Calu3 (cell line): Measurements from ENCODE around the gene TP53I11. TPM values are rescaled to one million over a fixed set of nuclear protein-coding genes. Genes with fewer than 3 reads are reported as not detected.
A peak's percentile ranks its signal among the peaks of the same experiment; 100 is the strongest.

Experiments used
- BruUV-seq: library from RNA; stranded (reverse); fragments of 400-500 nt; replicated peaks from 2 replicates; lab custom pipeline; 2021; lab: Mats Ljungman, UMichigan
- CTCF ChIA-PET: fragments of 300-600 bp; sonication (Branson Sonifier 250); formaldehyde crosslinking; loops from one replicate; lab custom pipeline; 2022; ENCODE audit warnings: antibody characterized with exemption; lab: Charles Lee
- DNase-seq: peaks from one replicate; pipeline ENCODE4 v3.0.0; 2022
- H3K27ac Mint-ChIP-seq: one replicate; pipeline ENCODE4 v1.8.0; 2022; ENCODE audit warnings: mixed read lengths; ENCODE audit not compliant: unreplicated experiment
- H3K27me3 Mint-ChIP-seq: one replicate; pipeline ENCODE4 v1.8.0; 2022; ENCODE audit warnings: mixed read lengths; ENCODE audit not compliant: unreplicated experiment
- H3K36me3 Mint-ChIP-seq: one replicate; pipeline ENCODE4 v1.8.0; 2022; ENCODE audit warnings: mild to moderate bottlenecking, moderate library complexity, mixed read lengths; ENCODE audit not compliant: insufficient read depth, unreplicated experiment
- H3K4me1 Mint-ChIP-seq: one replicate; pipeline ENCODE4 v1.8.0; 2022; ENCODE audit warnings: mild to moderate bottlenecking, low read depth, mixed read lengths; ENCODE audit not compliant: unreplicated experiment
- H3K4me3 Mint-ChIP-seq: one replicate; pipeline ENCODE4 v1.8.0; 2022; ENCODE audit warnings: mild to moderate bottlenecking, low read depth, moderate library complexity, mixed read lengths; ENCODE audit not compliant: unreplicated experiment
- H3K9me3 Mint-ChIP-seq: one replicate; pipeline ENCODE4 v1.8.0; 2022; ENCODE audit warnings: low read depth, mixed read lengths; ENCODE audit not compliant: unreplicated experiment
- CTCF ChIP-seq: fragments of 200-600 bp; IDR thresholded peaks from one replicate; pipeline ENCODE4 v1.8.0; 2022; ENCODE audit warnings: antibody characterized with exemption; ENCODE audit not compliant: unreplicated experiment
- intact Hi-C: fragments of 100-400 bp; cut with micrococcal nuclease; formaldehyde crosslinking; loops from one replicate; pipeline ENCODE4 v1.10.0; 2022; ENCODE audit not compliant: unreplicated experiment
- total RNA-seq: library from RNA; stranded (reverse); gene quantifications from 2 replicates; pipeline ENCODE4 v1.2.3, GENCODE V29; 2022

Gene TP53I11
- total RNA-seq, 1 experiment from 2014 or later: 27.8 TPM

- Mint-ChIP-seq H3K27ac (no peak overlapping the region), H3K36me3 (peaks cover 6% of the 10 kb centered on the region), H3K9me3 (no peaks in the 10 kb centered on the region), H3K27me3 (peaks cover 64% of the 10 kb centered on the region), H3K4me3 (no peak overlapping the region), H3K4me1 (no peaks in the 10 kb centered on the region)
- BruUV-seq: no TSS peak
- no peak for TF ChIP-seq CTCF
- DNase-seq: no peak
- intact Hi-C loops: no loop called here
- CTCF ChIA-PET: interaction anchor here (0.7 to 7.7 kb wide), 4 partner anchors 8 to 205 kb away, joined by 3 to 116 read pairs (median 21); no protein-coding TSS in a partner anchor
Measured at GRCh38 chr11:44928144-44928543, 22.5 kb downstream of the TP53I11 start.

GRCh38 chr11:44927174-44927661 is 23.5 kb downstream of the TP53I11 start:
- no TSS peak for BruUV-seq
- intact Hi-C loops: loop anchor here (1.0 kb wide), 1 partner anchor 178 kb away; no protein-coding TSS in a partner anchor

GRCh38 chr11:44926036-44926435 is 24.6 kb downstream of the TP53I11 start:
- CTCF ChIA-PET: interaction anchor here (1.2 to 7.7 kb wide), 3 partner anchors 10 to 177 kb away, joined by 3 to 116 read pairs (median 39); no protein-coding TSS in a partner anchor
- H3K4me3 Mint-ChIP-seq: no peak overlapping the region
- BruUV-seq: no TSS peak
- no peaks in the 10 kb centered on the region for H3K9me3 Mint-ChIP-seq
- H3K4me1 Mint-ChIP-seq: no peaks in the 10 kb centered on the region
- DNase-seq: no peak
- no peak for TF ChIP-seq CTCF
- intact Hi-C loops: no loop called here
- H3K36me3 Mint-ChIP-seq: no peaks in the 10 kb centered on the region
- no peak overlapping the region for H3K27ac Mint-ChIP-seq
- H3K27me3 Mint-ChIP-seq: peaks cover 64% of the 10 kb centered on the region

More at GRCh38 chr11:44927174-44927661, 23.5 kb downstream of the TP53I11 start:
- Mint-ChIP-seq H3K9me3 (no peaks in the 10 kb centered on the region), H3K4me3 (no peak overlapping the region), H3K27ac (no peak overlapping the region), H3K36me3 (peaks cover 5% of the 10 kb centered on the region), H3K27me3 (peaks cover 64% of the 10 kb centered on the region), H3K4me1 (no peaks in the 10 kb centered on the region)
- CTCF ChIA-PET: interaction anchor here (0.5 to 7.7 kb wide), 10 partner anchors 9 to 307 kb away, joined by 3 to 116 read pairs (median 4); no protein-coding TSS in a partner anchor
- peak; percentile 88 for TF ChIP-seq CTCF
- peak; percentile 86 for DNase-seq

GRCh38 chr11:44923806-44924205 is 26.9 kb downstream of the TP53I11 start:
- intact Hi-C loops: no loop called here
- no peak for DNase-seq
- H3K4me1 Mint-ChIP-seq: no peaks in the 10 kb centered on the region
- CTCF ChIA-PET: no interaction called here
- peaks cover 69% of the 10 kb centered on the region for H3K27me3 Mint-ChIP-seq
- H3K27ac Mint-ChIP-seq: no peak overlapping the region
- no peak overlapping the region for H3K4me3 Mint-ChIP-seq
- TF ChIP-seq CTCF: no peak
- no TSS peak for BruUV-seq
- H3K36me3 Mint-ChIP-seq: no peaks in the 10 kb centered on the region
- H3K9me3 Mint-ChIP-seq: no peaks in the 10 kb centered on the region
